Measurements from ENCODE around the gene SPTAN1.

Gene SPTAN1

DNA sequence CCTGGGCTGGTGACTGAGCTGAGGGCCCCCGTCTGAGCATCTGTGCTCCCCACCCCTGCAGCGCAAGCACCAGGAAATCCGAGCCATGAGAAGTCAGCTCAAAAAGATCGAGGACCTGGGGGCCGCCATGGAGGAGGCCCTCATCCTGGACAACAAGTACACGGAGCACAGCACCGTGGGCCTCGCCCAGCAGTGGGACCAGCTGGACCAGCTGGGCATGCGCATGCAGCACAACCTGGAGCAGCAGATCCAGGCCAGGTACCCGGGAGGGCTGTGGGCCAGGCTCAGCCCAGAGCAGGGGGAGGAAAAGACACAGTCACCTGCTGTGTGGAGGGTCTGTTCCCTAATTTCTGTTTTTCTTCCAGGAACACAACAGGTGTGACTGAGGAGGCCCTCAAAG is 79.7 kb downstream of the SPTAN1 start:
- no peak for DNase-seq (ENCODE audit: low read depth in 2 of 2)

- no peak for DNase-seq (ENCODE audit: low read depth in 2 of 2)
Measured at GRCh38 chr9:128632486-128632885, 80.1 kb downstream of the SPTAN1 start.

DNA sequence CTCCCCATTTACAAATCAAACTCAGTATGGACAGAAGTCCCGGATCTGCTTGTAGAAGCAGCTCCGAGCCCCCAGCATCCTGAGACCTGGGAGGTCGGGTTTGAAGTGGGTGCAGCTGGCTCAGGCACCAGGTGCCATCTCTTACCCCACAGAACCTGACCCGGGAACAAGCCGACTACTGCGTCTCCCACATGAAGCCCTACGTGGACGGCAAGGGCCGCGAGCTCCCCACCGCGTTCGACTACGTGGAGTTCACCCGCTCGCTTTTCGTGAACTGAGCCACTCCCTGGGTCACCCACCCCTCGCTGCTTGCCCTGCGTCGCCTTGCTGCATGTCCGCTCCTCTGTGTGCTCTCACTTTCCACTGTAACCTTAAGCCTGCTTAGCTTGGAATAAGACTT is 80.7 kb downstream of the SPTAN1 start:
- no peak for DNase-seq (ENCODE audit: low read depth in 2 of 2)

- DNase-seq (ENCODE audit: low read depth in 2 of 2) = no peak
Measured at GRCh38 chr9:128633601-128634000, 81.2 kb downstream of the SPTAN1 start.

GRCh38 chr9:128634111-128634510 is 81.7 kb downstream of the SPTAN1 start:
- no peak for DNase-seq (ENCODE audit: low read depth in 2 of 2)

- no peak for DNase-seq (ENCODE audit: low read depth in 2 of 2)
Measured at GRCh38 chr9:128634651-128635262, 82.4 kb downstream of the SPTAN1 start.

GRCh38 chr9:128635266-128636023 is 83.1 kb downstream of the SPTAN1 start:
- DNase-seq (ENCODE audit: low read depth in 2 of 2) = no peak

DNA sequence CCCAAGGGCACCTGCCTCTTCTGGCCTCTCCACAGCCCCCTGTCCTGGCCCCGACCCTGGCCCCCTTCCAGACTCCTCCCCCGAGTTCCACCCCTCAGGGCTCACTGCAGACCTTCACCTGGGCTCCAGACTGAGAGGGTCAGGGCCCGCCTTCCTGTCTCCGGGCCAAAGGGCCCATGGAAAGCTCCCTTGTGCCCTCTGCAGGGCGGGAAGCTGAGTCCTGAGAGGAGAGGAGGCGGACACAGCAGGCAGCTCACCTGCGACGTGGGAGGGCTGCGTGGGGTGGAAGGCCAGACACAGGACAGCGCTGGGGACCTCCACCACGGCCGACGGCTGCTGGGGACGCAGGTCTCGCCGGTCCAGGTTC is 83.6 kb downstream of the SPTAN1 start:
- DNase-seq (ENCODE audit: low read depth in 2 of 2) = no peak

DNA sequence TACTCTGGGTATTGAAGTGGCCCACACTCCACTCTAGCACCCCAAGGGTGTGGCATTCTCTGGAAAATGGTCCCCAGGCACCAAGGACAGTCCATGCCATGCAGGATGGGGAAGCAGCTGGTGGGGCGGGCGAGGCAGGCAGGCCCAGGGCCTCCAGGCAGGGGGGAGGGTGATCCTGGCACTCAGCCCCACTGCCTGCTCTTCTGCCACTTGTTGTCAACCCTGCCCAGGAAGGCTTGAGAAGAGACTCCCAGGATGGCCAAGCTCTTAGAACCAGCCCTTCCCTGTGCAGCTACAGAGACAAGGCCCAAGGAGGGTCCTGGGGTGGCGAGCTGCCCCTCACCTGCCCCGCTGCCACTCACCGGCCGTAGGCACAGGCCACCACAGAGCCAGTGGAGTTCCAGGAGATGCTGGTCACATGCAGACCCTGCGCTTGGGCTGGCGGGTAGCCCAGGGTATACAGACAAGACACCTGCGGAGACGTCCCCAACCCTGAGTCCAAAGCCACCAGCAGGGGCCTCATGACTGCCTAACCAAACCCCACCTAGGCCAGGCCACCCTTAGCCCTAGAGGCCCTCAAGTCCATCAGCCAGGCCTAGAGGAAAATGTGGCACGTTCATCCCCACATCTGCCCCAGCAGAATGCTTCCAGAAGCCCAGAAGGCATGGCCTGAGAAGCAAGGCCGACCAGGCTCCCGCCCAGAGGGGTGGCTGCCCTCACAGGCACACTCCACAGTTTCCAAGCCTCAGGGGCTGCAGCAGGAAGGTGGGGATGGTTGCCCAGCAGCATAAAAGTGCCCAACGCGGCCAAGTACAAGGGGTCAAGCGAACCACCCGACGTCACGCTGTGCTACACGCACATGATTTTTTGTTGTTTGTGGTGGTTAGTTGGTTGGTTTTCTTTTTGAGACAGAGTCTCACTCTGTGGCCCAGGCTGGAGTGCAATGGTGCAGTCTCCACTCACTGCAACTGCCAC is 84.5 kb downstream of the SPTAN1 start:
- DNase-seq (ENCODE audit: low read depth in 2 of 2) = no peak

GRCh38 chr9:128637656-128638055 is 85.3 kb downstream of the SPTAN1 start:
- no peak for DNase-seq (ENCODE audit: low read depth in 2 of 2)

GRCh38 chr9:128638580-128638979 is 86.2 kb downstream of the SPTAN1 start:
- no peak for DNase-seq (ENCODE audit: low read depth in 2 of 2)

GRCh38 chr9:128640603-128641002 is 88.2 kb downstream of the SPTAN1 start:
- no peak for DNase-seq (ENCODE audit: low read depth in 2 of 2)

DNA sequence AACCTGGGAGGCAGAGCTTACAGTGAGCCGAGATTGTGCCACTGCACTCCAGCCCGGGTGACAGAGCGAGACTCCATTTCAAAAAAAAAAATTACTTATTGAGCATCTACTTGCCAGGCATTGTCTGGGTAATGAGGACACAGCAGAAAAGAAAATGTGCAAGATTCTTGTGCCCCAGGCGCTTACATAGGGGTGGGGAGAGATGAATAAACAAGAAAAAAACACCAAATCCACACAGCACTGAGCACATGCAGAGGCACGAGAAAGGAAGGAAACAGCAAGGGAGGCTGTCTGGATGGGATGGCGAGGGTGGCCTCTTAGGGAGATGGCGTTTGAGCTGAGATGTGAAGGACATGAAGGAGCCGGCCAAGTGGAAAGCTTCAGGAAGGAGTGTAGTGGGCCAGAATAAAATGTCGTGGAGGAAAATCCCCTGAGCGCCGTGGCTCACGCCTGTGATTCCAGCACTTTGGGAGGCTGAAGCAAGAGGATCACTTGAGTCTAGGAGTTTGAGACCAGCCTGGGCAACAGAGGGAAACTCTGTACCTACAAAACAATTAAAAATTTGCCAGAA is 90.4 kb downstream of the SPTAN1 start:
- DNase-seq (ENCODE audit: low read depth in 2 of 2) = no peak

DNA sequence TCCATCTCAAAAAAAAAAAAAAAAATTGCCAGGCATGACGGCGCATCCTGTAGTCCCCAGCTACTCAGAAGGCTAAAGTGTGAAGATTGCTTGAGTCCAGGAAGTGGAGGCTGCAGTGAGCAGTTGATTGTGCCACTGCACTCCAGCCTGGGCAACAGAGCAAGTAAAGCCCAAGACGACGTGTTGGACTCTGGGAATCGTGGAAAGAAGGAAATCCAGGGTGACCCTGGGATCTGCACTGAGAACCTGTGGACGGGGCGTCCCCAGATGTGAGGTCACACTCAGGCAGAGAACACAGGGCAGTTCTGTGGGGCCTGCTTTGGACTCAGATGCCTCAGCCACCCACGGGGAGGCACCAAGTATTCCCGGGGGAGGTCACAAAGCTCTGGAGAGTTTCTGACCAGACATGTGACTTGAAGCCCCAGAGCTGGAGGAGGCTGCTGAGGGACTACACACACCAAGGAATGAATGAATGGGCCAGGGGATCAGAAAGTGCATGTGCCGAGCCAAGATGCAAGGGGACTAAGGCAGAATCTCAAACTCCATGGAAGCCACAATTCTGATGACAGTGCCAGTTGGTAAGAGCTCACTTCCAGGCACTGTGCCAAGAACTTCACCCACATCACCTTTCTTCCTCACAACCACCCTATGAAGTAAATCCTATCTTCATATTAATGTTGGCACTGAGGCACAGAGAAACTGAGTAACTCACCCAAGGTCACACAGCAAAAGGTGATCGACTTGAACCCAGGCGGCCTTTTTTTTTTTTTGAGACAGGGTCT is 91.3 kb downstream of the SPTAN1 start:
- DNase-seq (ENCODE audit: low read depth in 2 of 2) = no peak

DNA sequence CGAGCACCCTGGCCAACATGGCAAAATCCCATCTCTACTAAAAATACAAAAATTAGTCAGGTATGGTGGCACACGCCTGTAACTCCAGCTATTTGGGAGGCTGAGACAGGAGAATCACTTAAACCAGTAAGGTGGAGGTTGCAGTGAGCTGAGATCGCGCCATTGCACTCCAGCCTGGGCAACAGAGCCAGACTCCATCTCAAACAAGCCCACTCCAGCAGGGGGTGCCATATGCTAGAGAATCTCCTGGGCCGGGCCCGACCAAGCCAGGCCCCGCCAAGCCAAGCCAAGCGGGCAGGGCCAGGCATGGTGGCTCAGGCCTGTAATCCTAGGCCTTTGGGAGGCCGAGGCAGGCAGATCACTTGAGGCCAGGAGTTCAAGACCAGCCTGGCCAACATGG is 95.8 kb downstream of the SPTAN1 start:
- DNase-seq (ENCODE audit: low read depth in 2 of 2) = peak; percentile 52 to 63

- no peak for DNase-seq (ENCODE audit: low read depth in 2 of 2)
Measured at GRCh38 chr9:128651798-128652197, 99.4 kb downstream of the SPTAN1 start.

GRCh38 chr9:128653908-128654307 is 101.5 kb downstream of the SPTAN1 start:
- no peak for DNase-seq (ENCODE audit: low read depth in 2 of 2)

- no peak for DNase-seq (ENCODE audit: low read depth in 2 of 2)
Measured at GRCh38 chr9:128654481-128654880, 102.1 kb downstream of the SPTAN1 start.

GRCh38 chr9:128656416-128657343 is 104.3 kb downstream of the SPTAN1 start, which contains the start of gene DYNC2I2:
DYNC2I2 (minus strand) TSS chr9:128656847; CDS start chr9:128656726, 121 bp downstream.
- peak; percentile 92 to 96 for DNase-seq (ENCODE audit: low read depth in 2 of 2)

DNA sequence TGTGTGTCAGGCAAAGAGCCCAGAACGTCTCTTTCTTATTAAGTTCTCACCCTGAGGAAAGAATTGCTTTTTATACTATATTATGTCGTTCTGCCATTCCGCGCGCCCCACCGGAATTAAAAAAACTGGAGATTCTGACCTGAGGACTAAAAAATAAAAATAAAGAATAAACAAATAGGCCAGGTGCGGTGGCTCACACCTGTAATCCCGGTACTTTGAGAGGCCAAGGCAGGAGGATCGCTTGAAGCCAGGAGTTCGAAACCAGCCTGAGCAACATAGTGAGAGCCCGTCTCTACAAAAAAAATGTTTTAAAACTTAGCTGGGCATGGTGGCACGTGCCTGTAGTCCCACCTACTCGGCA is 104.9 kb downstream of the SPTAN1 start:
- DNase-seq (ENCODE audit: low read depth in 2 of 2) = no peak

Measured in stimulated activated CD4-positive, alpha-beta T cell treated with anti-CD3 and anti-CD28 coated beads, Interleukin-15, amount 100 ng/mL, for 48 hours (primary cell).